ENCODE data around the gene CUTA. TPM values are rescaled to one million over a fixed set of nuclear protein-coding genes. Genes with fewer than 3 reads are reported as not detected.
A peak's percentile ranks its signal among the peaks of the same experiment; 100 is the strongest.

CUTA gene
- total and polyA plus RNA-seq, 2 of the 13 experiments (the other 11 are each of a cell fraction or from before 2014, with no cell fraction given): 170 to 180 TPM

DNA sequence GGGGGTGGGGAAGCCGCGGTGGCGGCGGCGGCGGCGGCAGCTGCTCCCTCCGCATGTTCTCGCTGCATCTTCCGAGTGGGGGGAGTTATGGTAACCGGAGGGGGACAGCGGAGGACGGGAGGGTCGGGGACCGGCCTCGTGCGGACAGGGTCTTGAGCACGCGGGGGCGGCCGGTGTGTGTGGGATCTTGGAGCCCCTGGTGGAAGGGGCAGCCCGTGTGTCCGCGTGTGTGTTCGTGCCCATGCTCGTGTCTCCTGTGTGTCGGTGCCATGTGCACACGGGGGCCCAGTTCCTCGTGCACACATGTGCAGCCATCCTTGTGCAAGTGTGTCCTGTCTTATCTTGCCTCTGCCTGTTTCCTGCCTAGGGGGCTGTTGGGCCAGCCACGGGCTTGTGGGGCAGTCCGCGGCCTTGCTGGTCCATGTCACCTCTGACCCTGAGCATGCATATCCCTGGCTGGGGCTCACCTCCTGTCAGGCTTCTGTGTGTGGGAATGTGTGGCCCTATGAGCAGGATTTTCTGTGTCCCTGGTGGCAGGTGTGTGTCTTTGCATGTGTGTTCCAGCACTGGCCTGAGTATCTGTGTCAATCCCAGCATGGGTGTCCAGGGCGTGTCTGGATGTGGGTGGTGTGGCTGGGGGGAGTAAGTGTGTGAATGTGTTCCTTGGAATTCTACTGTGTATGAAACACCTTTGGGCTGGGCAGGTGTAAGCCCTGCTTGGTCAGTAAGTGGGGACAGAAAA lies 10.5 kb upstream of the CUTA start (continued):
- 0 out of 2 replicates have a peak, but pooled peaks have one; percentile 80 for TF ChIP-seq EEA1 (CRISPR knock-in tag; IDR thresholded peaks at IDR 0.05; ENCODE audit: borderline replicate concordance)
- TF ChIP-seq, protein P1, sequence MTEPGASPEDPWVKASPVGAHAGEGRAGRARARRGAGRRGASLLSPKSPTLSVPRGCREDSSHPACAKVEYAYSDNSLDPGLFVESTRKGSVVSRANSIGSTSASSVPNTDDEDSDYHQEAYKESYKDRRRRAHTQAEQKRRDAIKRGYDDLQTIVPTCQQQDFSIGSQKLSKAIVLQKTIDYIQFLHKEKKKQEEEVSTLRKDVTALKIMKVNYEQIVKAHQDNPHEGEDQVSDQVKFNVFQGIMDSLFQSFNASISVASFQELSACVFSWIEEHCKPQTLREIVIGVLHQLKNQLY (CRISPR knock-in tag; IDR thresholded peaks at IDR 0.05): no peak
- TF ChIP-seq ZNF720 (CRISPR knock-in tag; IDR thresholded peaks at IDR 0.05): no peak
- no peak for TF ChIP-seq THYN1 (CRISPR knock-in tag; IDR thresholded peaks at IDR 0.05; ENCODE audit: borderline replicate concordance, low read depth)
- no peak for TF ChIP-seq KDM1A (CRISPR knock-in tag; IDR thresholded peaks at IDR 0.05)
- no peak for TF ChIP-seq MIER3 (CRISPR knock-in tag; IDR thresholded peaks at IDR 0.05; ENCODE audit: borderline replicate concordance)
- TF ChIP-seq, protein P2, sequence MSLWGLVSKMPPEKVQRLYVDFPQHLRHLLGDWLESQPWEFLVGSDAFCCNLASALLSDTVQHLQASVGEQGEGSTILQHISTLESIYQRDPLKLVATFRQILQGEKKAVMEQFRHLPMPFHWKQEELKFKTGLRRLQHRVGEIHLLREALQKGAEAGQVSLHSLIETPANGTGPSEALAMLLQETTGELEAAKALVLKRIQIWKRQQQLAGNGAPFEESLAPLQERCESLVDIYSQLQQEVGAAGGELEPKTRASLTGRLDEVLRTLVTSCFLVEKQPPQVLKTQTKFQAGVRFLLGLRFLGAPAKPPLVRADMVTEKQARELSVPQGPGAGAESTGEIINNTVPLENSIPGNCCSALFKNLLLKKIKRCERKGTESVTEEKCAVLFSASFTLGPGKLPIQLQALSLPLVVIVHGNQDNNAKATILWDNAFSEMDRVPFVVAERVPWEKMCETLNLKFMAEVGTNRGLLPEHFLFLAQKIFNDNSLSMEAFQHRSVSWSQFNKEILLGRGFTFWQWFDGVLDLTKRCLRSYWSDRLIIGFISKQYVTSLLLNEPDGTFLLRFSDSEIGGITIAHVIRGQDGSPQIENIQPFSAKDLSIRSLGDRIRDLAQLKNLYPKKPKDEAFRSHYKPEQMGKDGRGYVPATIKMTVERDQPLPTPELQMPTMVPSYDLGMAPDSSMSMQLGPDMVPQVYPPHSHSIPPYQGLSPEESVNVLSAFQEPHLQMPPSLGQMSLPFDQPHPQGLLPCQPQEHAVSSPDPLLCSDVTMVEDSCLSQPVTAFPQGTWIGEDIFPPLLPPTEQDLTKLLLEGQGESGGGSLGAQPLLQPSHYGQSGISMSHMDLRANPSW (CRISPR knock-in tag; IDR thresholded peaks at IDR 0.05; ENCODE audit: borderline replicate concordance): no peak
- TF ChIP-seq ZNF564 (CRISPR knock-in tag; IDR thresholded peaks at IDR 0.05): 0 out of 2 replicates have a peak, but pooled peaks have one; percentile 28
- peak; percentile 77 for TF ChIP-seq ZSCAN21 (CRISPR knock-in tag; IDR thresholded peaks at IDR 0.05; ENCODE audit: borderline replicate concordance)
- TF ChIP-seq, protein P3, sequence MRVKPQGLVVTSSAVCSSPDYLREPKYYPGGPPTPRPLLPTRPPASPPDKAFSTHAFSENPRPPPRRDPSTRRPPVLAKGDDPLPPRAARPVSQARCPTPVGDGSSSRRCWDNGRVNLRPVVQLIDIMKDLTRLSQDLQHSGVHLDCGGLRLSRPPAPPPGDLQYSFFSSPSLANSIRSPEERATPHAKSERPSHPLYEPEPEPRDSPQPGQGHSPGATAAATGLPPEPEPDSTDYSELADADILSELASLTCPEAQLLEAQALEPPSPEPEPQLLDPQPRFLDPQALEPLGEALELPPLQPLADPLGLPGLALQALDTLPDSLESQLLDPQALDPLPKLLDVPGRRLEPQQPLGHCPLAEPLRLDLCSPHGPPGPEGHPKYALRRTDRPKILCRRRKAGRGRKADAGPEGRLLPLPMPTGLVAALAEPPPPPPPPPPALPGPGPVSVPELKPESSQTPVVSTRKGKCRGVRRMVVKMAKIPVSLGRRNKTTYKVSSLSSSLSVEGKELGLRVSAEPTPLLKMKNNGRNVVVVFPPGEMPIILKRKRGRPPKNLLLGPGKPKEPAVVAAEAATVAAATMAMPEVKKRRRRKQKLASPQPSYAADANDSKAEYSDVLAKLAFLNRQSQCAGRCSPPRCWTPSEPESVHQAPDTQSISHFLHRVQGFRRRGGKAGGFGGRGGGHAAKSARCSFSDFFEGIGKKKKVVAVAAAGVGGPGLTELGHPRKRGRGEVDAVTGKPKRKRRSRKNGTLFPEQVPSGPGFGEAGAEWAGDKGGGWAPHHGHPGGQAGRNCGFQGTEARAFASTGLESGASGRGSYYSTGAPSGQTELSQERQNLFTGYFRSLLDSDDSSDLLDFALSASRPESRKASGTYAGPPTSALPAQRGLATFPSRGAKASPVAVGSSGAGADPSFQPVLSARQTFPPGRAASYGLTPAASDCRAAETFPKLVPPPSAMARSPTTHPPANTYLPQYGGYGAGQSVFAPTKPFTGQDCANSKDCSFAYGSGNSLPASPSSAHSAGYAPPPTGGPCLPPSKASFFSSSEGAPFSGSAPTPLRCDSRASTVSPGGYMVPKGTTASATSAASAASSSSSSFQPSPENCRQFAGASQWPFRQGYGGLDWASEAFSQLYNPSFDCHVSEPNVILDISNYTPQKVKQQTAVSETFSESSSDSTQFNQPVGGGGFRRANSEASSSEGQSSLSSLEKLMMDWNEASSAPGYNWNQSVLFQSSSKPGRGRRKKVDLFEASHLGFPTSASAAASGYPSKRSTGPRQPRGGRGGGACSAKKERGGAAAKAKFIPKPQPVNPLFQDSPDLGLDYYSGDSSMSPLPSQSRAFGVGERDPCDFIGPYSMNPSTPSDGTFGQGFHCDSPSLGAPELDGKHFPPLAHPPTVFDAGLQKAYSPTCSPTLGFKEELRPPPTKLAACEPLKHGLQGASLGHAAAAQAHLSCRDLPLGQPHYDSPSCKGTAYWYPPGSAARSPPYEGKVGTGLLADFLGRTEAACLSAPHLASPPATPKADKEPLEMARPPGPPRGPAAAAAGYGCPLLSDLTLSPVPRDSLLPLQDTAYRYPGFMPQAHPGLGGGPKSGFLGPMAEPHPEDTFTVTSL (CRISPR knock-in tag; IDR thresholded peaks at IDR 0.05; ENCODE audit: borderline replicate concordance): no peak
- TF ChIP-seq SRSF1 (optimal IDR thresholded peaks at IDR 0.05; ENCODE audit: low read depth, low read length): peak; percentile 57
- no peak for TF ChIP-seq FOXP1 (IDR thresholded peaks at IDR 0.05)
- TF ChIP-seq FOXP1 (CRISPR knock-in tag; IDR thresholded peaks at IDR 0.05): no peak
- TF ChIP-seq, protein P4, sequence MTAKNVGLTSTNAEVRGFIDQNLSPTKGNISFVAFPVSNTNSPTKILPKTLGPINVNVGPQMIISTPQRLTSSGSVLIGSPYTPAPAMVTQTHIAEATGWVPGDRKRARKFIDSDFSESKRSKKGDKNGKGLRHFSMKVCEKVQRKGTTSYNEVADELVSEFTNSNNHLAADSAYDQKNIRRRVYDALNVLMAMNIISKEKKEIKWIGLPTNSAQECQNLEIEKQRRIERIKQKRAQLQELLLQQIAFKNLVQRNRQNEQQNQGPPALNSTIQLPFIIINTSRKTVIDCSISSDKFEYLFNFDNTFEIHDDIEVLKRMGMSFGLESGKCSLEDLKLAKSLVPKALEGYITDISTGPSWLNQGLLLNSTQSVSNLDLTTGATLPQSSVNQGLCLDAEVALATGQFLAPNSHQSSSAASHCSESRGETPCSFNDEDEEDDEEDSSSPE (CRISPR knock-in tag; IDR thresholded peaks at IDR 0.05): no peak
- TF ChIP-seq ZNF816 (CRISPR knock-in tag; IDR thresholded peaks at IDR 0.05; ENCODE audit: borderline replicate concordance): no peak
- no peak for TF ChIP-seq KAT8 (CRISPR knock-in tag; IDR thresholded peaks at IDR 0.05)
- TF ChIP-seq, protein P5, sequence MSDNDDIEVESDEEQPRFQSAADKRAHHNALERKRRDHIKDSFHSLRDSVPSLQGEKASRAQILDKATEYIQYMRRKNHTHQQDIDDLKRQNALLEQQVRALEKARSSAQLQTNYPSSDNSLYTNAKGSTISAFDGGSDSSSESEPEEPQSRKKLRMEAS (IDR thresholded peaks at IDR 0.05): peak; percentile 86
- TF ChIP-seq ERF (CRISPR knock-in tag; IDR thresholded peaks at IDR 0.05): 0 out of 2 replicates have a peak, but pooled peaks have one; percentile 20

All from HepG2 (cell line).